GM12873 (cell line): ENCODE measurements around the gene BET1L.

Experiments
- TF ChIP-seq, protein P1 (sequence below): IDR thresholded peaks from 2 replicates; pipeline ENCODE4 v1.5.1; 2012; ENCODE audit warnings: low read depth, mild to moderate bottlenecking, moderate library complexity, low read length, control low read depth; ENCODE audit not compliant: insufficient read depth; ENCODE audit errors: missing control alignments

The BET1L gene

DNA sequence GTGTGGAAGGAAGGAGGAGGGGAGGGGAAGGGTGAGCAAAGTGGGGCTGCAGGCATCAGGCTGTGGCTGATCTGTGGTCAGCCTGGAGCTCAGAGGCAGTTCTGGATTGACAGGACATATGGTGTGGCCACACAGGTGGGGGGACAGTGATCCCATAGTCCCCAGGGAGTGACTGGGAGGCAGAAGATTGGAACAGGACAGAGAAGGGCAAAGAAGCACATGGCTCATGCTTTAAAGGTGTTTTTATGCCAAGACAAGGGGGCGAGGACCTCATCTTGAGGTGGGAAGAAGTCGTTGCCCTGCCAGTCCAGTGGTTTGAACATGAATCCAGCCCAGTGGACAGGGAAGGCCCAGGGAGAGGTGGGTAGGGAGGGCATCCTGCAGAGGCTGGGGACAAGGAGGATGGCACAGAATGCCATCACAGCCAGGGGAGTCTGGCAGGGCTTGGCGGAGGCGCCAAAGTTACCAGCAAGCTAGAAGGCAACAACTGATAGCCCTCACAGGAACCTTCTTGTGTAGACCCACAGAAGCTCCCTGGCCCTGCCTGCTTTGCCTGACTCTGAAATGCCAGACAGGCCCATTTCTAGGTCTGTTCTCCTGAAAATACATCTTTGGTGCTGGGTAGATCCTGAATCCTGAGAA, 3.1 kb downstream of the BET1L start:
- TF ChIP-seq, protein P1, sequence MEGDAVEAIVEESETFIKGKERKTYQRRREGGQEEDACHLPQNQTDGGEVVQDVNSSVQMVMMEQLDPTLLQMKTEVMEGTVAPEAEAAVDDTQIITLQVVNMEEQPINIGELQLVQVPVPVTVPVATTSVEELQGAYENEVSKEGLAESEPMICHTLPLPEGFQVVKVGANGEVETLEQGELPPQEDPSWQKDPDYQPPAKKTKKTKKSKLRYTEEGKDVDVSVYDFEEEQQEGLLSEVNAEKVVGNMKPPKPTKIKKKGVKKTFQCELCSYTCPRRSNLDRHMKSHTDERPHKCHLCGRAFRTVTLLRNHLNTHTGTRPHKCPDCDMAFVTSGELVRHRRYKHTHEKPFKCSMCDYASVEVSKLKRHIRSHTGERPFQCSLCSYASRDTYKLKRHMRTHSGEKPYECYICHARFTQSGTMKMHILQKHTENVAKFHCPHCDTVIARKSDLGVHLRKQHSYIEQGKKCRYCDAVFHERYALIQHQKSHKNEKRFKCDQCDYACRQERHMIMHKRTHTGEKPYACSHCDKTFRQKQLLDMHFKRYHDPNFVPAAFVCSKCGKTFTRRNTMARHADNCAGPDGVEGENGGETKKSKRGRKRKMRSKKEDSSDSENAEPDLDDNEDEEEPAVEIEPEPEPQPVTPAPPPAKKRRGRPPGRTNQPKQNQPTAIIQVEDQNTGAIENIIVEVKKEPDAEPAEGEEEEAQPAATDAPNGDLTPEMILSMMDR = no peak

DNA sequence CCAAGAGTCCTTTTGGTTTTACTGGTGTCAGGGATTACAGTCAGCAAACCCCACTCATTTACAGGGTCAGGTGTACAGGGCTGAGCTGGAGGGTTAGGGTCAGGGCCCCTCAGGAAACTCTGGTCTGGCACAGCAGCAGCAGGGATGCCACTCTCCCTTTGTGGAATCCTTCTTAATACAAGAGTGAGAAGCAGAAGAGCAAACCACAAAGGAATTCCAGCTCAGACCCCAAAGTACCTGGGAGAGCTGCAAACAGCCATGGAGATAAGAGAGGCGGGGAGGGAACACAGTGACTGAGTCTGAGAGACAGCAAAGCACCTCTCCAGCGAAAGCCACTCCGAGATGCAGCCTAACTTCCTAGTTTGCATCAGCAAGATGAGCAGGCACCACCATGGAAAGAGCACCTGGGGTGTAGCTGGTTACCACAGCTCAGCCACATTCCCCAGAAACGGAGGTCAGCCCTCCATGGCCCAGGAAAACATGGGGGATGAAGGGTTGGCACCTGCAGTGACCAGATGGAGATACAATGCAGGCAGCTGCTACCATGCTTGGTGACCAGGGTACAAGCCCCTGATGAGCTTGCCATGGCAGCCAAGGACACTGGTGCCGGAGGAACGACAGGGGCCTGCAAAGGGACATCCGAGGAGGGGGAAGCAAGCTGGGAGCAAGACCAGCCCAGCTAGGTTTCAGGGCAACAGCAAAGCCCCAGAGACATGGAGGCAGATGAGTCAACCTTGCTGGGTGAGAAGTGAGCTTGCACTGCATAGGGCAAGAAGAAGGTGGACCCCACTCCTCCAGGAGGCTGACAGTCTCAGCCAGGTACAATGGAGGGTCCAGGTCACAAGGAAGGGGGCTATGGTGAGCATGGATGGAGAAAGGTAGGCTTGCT, 3.9 kb downstream of the BET1L start:
- TF ChIP-seq, protein P1 = no peak

DNA sequence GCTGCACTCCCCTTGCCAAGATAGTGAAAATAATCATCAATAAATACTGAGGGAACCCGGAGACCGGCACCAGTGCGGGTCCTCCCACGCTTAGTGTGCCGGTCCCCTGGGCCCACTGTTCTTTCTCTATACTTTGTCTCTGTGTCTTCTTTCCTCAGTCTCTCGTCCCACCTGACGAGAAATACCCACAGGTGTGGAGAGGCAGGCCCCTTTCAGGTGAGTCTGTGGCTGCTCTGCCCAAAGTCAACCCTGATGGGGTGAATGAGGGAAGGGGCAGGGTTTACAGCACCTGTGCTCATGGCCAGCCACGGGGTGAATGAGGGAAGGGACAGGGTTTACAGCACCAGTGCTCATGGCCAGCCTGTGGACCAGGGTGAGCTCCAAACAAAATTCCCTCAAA, 4.7 kb downstream of the BET1L start:
- TF ChIP-seq, protein P1 = no peak

DNA sequence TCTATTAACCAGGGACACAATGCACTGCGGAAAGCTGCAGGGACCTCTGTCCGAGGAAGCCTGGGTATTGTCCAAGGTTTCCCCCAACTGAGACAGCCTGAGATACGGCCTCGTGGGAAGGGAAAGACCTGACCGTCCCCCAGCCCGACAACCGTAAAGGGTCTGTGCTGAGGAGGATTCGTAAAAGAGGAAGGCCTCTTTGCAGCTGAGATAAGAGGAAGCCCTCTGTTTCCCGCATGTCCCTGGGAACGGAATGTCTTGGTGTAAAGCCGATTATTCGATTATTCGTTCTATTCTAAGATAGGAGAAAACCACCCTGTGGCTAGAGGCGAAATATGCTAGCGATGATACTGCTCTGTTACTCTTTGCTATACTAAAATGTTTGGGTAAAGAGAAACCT, 5.2 kb downstream of the BET1L start:
- TF ChIP-seq, protein P1 = no peak

DNA sequence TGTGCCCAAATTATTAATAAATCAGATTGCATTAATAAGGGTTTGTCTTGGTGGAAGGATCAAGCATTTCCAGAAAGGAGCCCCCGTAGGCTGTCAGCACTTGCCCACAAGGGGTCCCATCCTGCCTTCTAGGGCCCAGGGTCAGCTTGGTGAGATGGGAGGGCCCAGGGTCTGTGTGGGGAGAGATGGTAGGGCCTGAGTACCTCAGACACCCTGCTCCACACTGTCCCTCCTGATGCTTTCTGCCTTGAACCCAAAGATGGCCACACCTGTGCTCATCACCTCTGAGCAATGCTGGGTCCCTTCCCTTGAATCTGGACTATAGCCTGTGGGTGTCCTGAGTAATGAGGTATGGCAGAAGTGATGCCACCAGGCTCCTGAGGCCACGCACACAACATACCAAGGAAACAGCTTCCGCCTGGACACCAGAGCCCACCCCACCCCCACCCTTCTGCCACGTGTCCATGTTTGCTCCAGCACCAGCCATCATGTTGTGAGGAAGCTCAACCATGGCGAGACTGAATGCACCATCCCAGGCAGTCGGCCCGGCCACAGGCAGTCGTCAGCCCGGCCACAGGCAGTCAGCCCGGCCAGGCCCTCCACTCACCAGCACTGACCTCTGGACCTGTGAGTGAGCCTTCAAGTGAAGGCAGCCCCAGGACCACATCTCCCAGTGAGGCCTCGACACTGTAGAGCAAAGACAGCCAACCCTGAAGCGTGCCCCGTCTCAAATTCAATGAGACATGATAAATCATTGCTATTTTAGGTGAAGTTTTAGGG, 6.8 kb downstream of the BET1L start:
- TF ChIP-seq, protein P1 = no peak

DNA sequence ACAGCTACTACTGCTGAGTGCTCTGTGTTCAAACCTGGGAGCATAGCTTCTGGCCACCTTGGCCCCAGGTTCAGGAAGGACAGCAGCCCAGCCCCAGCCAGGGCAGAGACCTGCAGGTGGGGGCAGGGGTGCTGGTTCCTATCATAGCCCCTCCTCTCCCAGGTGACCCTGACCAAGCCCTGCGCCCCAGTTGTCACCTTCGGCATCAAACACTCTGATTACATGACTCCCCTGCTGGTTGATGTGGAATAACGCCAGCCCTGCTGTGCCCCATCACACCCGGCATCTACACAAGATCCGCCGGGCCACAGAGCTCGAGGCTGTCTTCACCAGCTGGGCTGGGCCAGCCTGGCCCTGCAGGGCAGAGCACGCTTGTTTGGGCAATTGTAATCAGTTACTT, 7.4 kb downstream of the BET1L start:
- TF ChIP-seq, protein P1 = no peak
